K562 (cell line): ENCODE data around the gene NLRP6.

ENCODE experiments used
- ETV5 ChIP-seq: sonication (generic); formaldehyde crosslinking; IDR thresholded peaks from 2 replicates; pipeline ENCODE4 v1.4.0; 2020; ENCODE audit warnings: low read depth, mild to moderate bottlenecking, missing genetic modification reagents
- EZH2 ChIP-seq: IDR thresholded peaks from 2 replicates; pipeline ENCODE4 v1.6.1; 2012; ENCODE audit warnings: low read depth, mild to moderate bottlenecking, inconsistent platforms, low read length, borderline replicate concordance
- POLR2A ChIP-seq: fragments of 450-650 bp; conservative IDR thresholded peaks from 2 replicates; pipeline ENCODE4 v1.6.1; 2016
- ZNF165 ChIP-seq: fragments of 250-450 bp; sonication (Bioruptor Pico); IDR thresholded peaks from 2 replicates; pipeline ENCODE4 v1.4.0; 2020; ENCODE audit warnings: borderline replicate concordance
- TF ChIP-seq, protein P1 (sequence below), 3 experiments: IDR thresholded peaks in 2 of 3; conservative IDR thresholded peaks in 1 of 3; 2 replicates each; pipeline ENCODE4 v1.5.1; 2011 to 2012; ENCODE audit warnings: low read length in 3 of 3, mild to moderate bottlenecking in 3 of 3, control low read depth in 2 of 3, improper control_type of control experiment in 1 of 3, inconsistent platforms in 1 of 3, low read depth in 1 of 3, mixed read lengths in 1 of 3, moderate library complexity in 1 of 3; ENCODE audit not compliant: insufficient read depth in 2 of 3
- TF ChIP-seq, protein P2 (sequence below), 2 experiments: fragments of 450-650 bp in 1 of 2; sonication (generic) in 1 of 2; formaldehyde crosslinking; conservative IDR thresholded peaks; 2 replicates each; pipeline versions ENCODE4 v1.4.0 to v1.8.1; 2020 to 2022; ENCODE audit warnings: mild to moderate bottlenecking in 1 of 2, missing genetic modification reagents in 1 of 2
- TF ChIP-seq, protein P3 (sequence below): sonication (generic); formaldehyde crosslinking; IDR thresholded peaks from 2 replicates; pipeline ENCODE4 v1.8.0; 2022; ENCODE audit warnings: mild to moderate bottlenecking, missing genetic modification reagents

DNA sequence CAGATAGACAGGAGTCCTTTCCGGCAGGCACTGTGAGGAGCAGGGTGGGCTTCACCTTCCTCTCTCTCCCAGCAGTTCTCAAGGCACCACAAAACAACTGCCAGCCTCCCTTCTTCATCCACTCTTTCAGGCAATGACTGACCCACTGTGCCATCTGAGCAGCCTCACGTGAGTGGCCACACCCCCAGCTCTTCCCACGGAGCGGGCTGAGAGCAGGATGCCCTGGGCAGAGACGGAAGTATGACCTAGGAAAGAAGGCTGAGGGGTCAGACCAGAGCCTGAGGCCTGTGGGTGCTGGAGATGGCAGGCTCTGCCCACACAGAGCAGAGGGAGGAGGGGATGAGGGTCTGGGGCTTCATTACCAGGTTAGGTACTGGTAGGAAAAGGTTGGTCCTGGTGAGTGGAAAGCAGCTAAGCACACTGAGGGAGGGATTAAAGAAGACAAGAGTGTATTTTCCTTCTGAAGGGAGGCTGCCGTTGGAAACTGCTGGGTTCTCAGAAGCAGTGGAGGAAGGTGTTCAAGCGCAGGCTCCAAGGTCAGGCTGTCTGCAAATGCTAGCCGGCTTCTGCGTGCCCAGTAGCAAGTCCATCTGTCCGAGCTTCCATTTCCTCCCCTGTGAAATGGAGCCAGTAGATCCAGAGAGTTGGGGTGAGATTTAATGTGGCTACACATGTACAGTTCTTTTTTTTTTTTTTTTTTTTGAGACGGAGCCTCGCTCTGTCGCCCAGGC, 4.6 kb downstream of the NLRP6 start:
- TF ChIP-seq ZNF165 (CRISPR knock-in tag) (no peak), EZH2 (no peak), ETV5 (CRISPR knock-in tag) (no peak), POLR2A (no peak)
- TF ChIP-seq, protein P1, sequence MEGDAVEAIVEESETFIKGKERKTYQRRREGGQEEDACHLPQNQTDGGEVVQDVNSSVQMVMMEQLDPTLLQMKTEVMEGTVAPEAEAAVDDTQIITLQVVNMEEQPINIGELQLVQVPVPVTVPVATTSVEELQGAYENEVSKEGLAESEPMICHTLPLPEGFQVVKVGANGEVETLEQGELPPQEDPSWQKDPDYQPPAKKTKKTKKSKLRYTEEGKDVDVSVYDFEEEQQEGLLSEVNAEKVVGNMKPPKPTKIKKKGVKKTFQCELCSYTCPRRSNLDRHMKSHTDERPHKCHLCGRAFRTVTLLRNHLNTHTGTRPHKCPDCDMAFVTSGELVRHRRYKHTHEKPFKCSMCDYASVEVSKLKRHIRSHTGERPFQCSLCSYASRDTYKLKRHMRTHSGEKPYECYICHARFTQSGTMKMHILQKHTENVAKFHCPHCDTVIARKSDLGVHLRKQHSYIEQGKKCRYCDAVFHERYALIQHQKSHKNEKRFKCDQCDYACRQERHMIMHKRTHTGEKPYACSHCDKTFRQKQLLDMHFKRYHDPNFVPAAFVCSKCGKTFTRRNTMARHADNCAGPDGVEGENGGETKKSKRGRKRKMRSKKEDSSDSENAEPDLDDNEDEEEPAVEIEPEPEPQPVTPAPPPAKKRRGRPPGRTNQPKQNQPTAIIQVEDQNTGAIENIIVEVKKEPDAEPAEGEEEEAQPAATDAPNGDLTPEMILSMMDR (IDR thresholded peaks at IDR 0.05 in 2 of 3, conservative IDR thresholded peaks at IDR 0.05 in 1 of 3; ENCODE audit: insufficient read depth in 2 of 3, low read depth in 1 of 3, low read length in 3 of 3): no peak
- TF ChIP-seq, protein P2, sequence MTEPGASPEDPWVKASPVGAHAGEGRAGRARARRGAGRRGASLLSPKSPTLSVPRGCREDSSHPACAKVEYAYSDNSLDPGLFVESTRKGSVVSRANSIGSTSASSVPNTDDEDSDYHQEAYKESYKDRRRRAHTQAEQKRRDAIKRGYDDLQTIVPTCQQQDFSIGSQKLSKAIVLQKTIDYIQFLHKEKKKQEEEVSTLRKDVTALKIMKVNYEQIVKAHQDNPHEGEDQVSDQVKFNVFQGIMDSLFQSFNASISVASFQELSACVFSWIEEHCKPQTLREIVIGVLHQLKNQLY (CRISPR knock-in tag; conservative IDR thresholded peaks at IDR 0.05): no peak
- TF ChIP-seq, protein P3, sequence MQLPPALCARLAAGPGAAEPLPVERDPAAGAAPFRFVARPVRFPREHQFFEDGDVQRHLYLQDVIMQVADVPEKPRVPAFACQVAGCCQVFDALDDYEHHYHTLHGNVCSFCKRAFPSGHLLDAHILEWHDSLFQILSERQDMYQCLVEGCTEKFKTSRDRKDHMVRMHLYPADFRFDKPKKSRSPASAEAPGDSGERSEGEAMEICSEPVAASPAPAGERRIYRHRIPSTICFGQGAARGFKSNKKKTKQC: no peak
